C4-2B (cell line): ENCODE results near the gene MADD.

Experiments used
- CTCF ChIP-seq: fragments of 450-650 bp; conservative IDR thresholded peaks from 2 replicates; pipeline ENCODE4 v1.5.1; 2017; ENCODE audit warnings: mild to moderate bottlenecking
- ZFX ChIP-seq: fragments of 450-650 bp; IDR thresholded peaks from 2 replicates; pipeline ENCODE4 v1.6.1; 2017

GRCh38 chr11:47328449-47329390 is 58.8 kb downstream of the MADD start:
- no peak for TF ChIP-seq CTCF
- no peak for TF ChIP-seq ZFX
